Ascending aorta (tissue), 2 donors: ENCODE results near the gene PTPN3. TPM values are rescaled to one million over a fixed set of nuclear protein-coding genes. Genes with fewer than 3 reads are reported as not detected.

Source experiments
- DNase-seq, 2 donors: peaks; one replicate each; pipeline ENCODE4 v3.0.0-alpha.2; 2019; ENCODE audit warnings: low spot score in 2 of 2
- H3K27ac ChIP-seq, 2 donors: fragments of 200-600 bp; sonication (generic); one replicate each; pipeline ENCODE4 v1.5.1; 2016 to 2017; ENCODE audit warnings: mild to moderate bottlenecking in 1 of 2
- H3K27me3 ChIP-seq: fragments of 200-600 bp; sonication (generic); one replicate; pipeline ENCODE4 v1.5.1; 2017
- H3K36me3 ChIP-seq, 2 donors: fragments of 200-600 bp; sonication (generic); one replicate each; pipeline ENCODE4 v1.5.1; 2016
- H3K4me1 ChIP-seq, 2 donors: fragments of 200-600 bp; sonication (generic); one replicate each; pipeline ENCODE4 v1.5.1; 2016 to 2017; ENCODE audit warnings: mild to moderate bottlenecking in 1 of 2
- H3K4me3 ChIP-seq, 2 donors: fragments of 200-600 bp; sonication (generic); one replicate each; pipeline ENCODE4 v1.5.1; 2016 to 2017; ENCODE audit warnings: mild to moderate bottlenecking in 1 of 2
- H3K9me3 ChIP-seq, 2 donors: fragments of 200-600 bp; sonication (generic); one replicate each; pipeline ENCODE4 v1.5.1; 2016
- CTCF ChIP-seq, 3 experiments: fragments of 200-600 bp in 2 of 3; fragments of 450-650 bp in 1 of 3; sonication (generic) in 2 of 3; IDR thresholded peaks; one replicate each; pipeline ENCODE4 v1.5.1; 2016 to 2019; ENCODE audit warnings: antibody characterized with exemption in 3 of 3, mild to moderate bottlenecking in 1 of 3, moderate library complexity in 1 of 3
- intact Hi-C: fragments of 100-400 bp; cut with DNase I; formaldehyde crosslinking; loops from one replicate; pipeline ENCODE4 v1.15.1; 2023
- total RNA-seq: library from RNA; depleted of rRNA; stranded (reverse); fragments of >200 nt; gene quantifications from one replicate; pipeline ENCODE4 v1.1.0, GENCODE V29; 2016

Gene PTPN3
- total RNA-seq, 1 donor from 2014 or later = 4.3 TPM

DNA sequence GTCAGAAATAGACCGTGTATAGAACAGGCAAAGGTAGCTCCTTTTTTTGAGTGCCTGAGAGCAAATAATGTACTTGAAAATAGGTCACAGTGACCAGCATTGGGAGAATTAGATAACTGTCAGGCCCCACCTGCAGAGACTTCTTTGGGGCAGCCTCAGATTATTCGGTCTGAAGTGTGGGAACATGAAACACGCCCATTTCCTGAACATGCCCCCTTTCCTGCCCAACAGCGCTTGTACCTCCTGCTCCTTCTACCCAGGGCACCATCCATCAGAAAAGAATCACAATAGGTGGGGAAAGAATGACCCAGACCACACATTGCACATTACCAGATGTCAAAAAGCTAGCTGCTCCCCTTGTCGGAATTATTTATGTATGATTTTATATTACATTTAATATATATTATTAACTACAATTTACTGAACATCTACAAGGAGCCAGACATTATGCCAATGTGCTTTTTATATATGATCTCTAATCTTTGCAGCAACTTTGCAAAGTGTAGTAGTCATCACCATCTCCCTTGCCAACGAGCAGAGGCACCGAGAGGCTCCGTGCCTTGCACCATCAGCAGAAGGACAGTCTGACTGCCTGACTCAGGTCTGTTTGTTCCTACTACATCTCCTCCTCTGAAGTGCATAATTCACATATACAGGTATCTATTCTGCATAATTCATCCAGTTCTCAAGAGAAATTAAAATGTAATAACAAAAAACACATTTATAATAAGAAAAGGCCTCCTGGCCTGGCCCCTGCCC lies 39.5 kb downstream of the PTPN3 start:
- Histone ChIP-seq H3K4me3 (no peak overlapping the region), H3K36me3 (peaks cover 25 to 35% of the 10 kb centered on the region in 2 donors), H3K9me3 (no peaks in the 10 kb centered on the region), H3K27ac (no peak overlapping the region), H3K27me3 (no peaks in the 10 kb centered on the region), H3K4me1 (no peaks in the 10 kb centered on the region)
- TF ChIP-seq CTCF (IDR thresholded peaks at IDR 0.05) = no peak
- no peak for DNase-seq
- intact Hi-C loops = no loop called here

DNA sequence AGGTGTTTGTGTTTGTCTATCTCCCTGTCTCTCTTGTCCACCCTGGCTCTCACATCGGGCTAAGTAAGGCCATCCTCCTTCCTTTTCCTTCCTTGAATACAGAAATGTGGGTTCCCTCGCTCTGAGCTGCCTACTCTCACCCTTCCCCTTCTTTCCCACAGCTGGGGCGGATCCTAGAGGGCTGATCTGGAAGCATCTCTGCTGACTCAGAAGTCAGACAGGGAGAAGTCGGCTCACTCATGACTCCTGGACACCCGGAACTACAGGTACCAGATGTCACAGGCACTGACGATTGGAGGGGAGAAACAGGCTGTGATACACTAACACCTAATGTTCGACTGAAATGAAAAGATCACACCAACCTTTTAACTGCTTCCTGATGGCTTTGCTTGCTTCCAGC lies 41.3 kb downstream of the PTPN3 start:
- Histone ChIP-seq H3K36me3 (peaks cover 16 to 27% of the 10 kb centered on the region in 2 donors), H3K27ac (no peak overlapping the region), H3K4me1 (no peaks in the 10 kb centered on the region), H3K9me3 (no peaks in the 10 kb centered on the region), H3K4me3 (no peak overlapping the region), H3K27me3 (no peaks in the 10 kb centered on the region)
- intact Hi-C loops = no loop called here
- no peak for DNase-seq
- TF ChIP-seq CTCF (IDR thresholded peaks at IDR 0.05) = no peak

- no peak for TF ChIP-seq CTCF (IDR thresholded peaks at IDR 0.05)
- Histone ChIP-seq H3K27ac (no peak overlapping the region), H3K9me3 (no peaks in the 10 kb centered on the region), H3K36me3 (peaks cover 16 to 22% of the 10 kb centered on the region in 2 donors), H3K27me3 (no peaks in the 10 kb centered on the region), H3K4me1 (no peaks in the 10 kb centered on the region), H3K4me3 (no peak overlapping the region)
- intact Hi-C loops = no loop called here
- no peak for DNase-seq
Observed at GRCh38 chr9:109455861-109456260, 42.2 kb downstream of the PTPN3 start.

- TF ChIP-seq CTCF (IDR thresholded peaks at IDR 0.05) = no peak
- intact Hi-C loops = no loop called here
- DNase-seq = no peak
Observed at GRCh38 chr9:109455391-109455790, 42.7 kb downstream of the PTPN3 start.

GRCh38 chr9:109454601-109455155 lies 43.4 kb downstream of the PTPN3 start:
- H3K36me3 ChIP-seq = peaks cover 16 to 22% of the 10 kb centered on the region in 2 donors
- TF ChIP-seq CTCF (IDR thresholded peaks at IDR 0.05) = no peak
- DNase-seq = no peak
- no peaks in the 10 kb centered on the region for H3K4me1 ChIP-seq
- intact Hi-C loops = no loop called here
- no peak overlapping the region for H3K27ac ChIP-seq
- H3K4me3 ChIP-seq = no peak overlapping the region
- H3K27me3 ChIP-seq = no peaks in the 10 kb centered on the region
- no peaks in the 10 kb centered on the region for H3K9me3 ChIP-seq

More at GRCh38 chr9:109455391-109455790, 42.7 kb downstream of the PTPN3 start:
- Histone ChIP-seq H3K27me3 (no peaks in the 10 kb centered on the region), H3K27ac (no peak overlapping the region), H3K4me3 (no peak overlapping the region), H3K36me3 (peaks cover 16 to 22% of the 10 kb centered on the region in 2 donors), H3K9me3 (no peaks in the 10 kb centered on the region), H3K4me1 (no peaks in the 10 kb centered on the region)
